ENCODE data around the gene RAPGEF6. TPM values are rescaled to one million over a fixed set of nuclear protein-coding genes. Genes with fewer than 3 reads are reported as not detected.

Gene RAPGEF6
- total and polyA plus RNA-seq, 2 of the 4 experiments (the other 2 are of a cell fraction) = 5.8 to 18.8 TPM

DNA sequence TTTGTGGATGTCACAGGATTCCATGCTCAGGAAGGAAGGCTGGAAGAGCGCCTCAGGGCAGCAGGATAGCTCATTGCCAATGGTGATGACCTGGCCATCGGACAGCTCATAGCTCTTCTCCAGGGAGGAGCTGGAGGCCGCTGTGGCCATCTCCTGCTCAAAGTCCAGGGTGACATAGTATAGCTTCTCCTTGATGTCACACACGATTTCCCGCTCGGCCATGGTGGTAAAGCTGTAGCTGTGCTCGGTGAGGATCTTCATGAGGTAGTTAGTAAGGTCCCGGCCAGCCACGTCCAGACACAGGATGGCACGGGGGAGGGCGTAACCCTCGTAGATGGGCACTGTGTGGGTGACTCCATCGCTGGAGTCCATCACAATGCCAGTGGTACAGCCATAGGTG is 24.3 kb upstream of the RAPGEF6 start:
- H2AFZ ChIP-seq (replicated peaks; ENCODE audit: low read length, poor library complexity) = no peak overlapping the region
- no peak overlapping the region for H3K56ac ChIP-seq (ENCODE audit: extremely low read depth, insufficient read depth, low read length)
- H3K23ac ChIP-seq (ENCODE audit: low read depth, low read length) = no peak overlapping the region
- peaks cover 3% of the 10 kb centered on the region; the same call in 1 of the 2 replicates for H3K9me3 ChIP-seq (ENCODE audit: control insufficient read depth, insufficient read depth, low read length)
- peaks cover 31% of the 10 kb centered on the region for H3K36me3 ChIP-seq (ENCODE audit: control insufficient read depth, insufficient read depth, low read length)
- H2BK15ac ChIP-seq (ENCODE audit: low read depth, low read length) = no peak overlapping the region
- no peak overlapping the region for H3K14ac ChIP-seq (replicated peaks; ENCODE audit: low read depth, low read length)
- H3K18ac ChIP-seq (ENCODE audit: low read depth, low read length) = no peak overlapping the region
- no peak overlapping the region for H2BK5ac ChIP-seq (ENCODE audit: low read depth, low read length, poor library complexity, severe bottlenecking)
- DNase-seq = no peak
- H4K5ac ChIP-seq (ENCODE audit: low read depth, low read length) = no peak overlapping the region
- no peak overlapping the region for H3K4me2 ChIP-seq (ENCODE audit: low read depth, low read length)
- TF ChIP-seq RCOR1 (IDR thresholded peaks at IDR 0.05; ENCODE audit: insufficient replicate concordance, low read length) (no peak), CHD1 (IDR thresholded peaks at IDR 0.05; ENCODE audit: low read depth, low read length) (no peak), RFX5 (IDR thresholded peaks at IDR 0.05; ENCODE audit: low read depth, low read length) (no peak), MXI1 (IDR thresholded peaks at IDR 0.05; ENCODE audit: borderline replicate concordance, low read depth, low read length) (no peak), SMC3 (IDR thresholded peaks at IDR 0.05; ENCODE audit: low read depth, low read length) (no peak), RAD21 (IDR thresholded peaks at IDR 0.05; ENCODE audit: low read length) (no peak), BHLHE40 (IDR thresholded peaks at IDR 0.05; ENCODE audit: low read depth, low read length) (no peak), POLR2A (IDR thresholded peaks at IDR 0.05; ENCODE audit: low read depth, low read length) (no peak), MAZ (IDR thresholded peaks at IDR 0.05; ENCODE audit: borderline replicate concordance, low read depth, low read length) (no peak), CEBPB (IDR thresholded peaks at IDR 0.05; ENCODE audit: low read depth, low read length) (no peak), NFE2L2 (IDR thresholded peaks at IDR 0.05; ENCODE audit: low read depth, low read length) (no peak), FOS (IDR thresholded peaks at IDR 0.05; ENCODE audit: low read depth, low read length) (no peak)
- TF ChIP-seq, protein P1, sequence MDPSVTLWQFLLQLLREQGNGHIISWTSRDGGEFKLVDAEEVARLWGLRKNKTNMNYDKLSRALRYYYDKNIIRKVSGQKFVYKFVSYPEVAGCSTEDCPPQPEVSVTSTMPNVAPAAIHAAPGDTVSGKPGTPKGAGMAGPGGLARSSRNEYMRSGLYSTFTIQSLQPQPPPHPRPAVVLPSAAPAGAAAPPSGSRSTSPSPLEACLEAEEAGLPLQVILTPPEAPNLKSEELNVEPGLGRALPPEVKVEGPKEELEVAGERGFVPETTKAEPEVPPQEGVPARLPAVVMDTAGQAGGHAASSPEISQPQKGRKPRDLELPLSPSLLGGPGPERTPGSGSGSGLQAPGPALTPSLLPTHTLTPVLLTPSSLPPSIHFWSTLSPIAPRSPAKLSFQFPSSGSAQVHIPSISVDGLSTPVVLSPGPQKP (IDR thresholded peaks at IDR 0.05; ENCODE audit: borderline replicate concordance, low read depth, low read length) = no peak
- TF ChIP-seq, protein P2, sequence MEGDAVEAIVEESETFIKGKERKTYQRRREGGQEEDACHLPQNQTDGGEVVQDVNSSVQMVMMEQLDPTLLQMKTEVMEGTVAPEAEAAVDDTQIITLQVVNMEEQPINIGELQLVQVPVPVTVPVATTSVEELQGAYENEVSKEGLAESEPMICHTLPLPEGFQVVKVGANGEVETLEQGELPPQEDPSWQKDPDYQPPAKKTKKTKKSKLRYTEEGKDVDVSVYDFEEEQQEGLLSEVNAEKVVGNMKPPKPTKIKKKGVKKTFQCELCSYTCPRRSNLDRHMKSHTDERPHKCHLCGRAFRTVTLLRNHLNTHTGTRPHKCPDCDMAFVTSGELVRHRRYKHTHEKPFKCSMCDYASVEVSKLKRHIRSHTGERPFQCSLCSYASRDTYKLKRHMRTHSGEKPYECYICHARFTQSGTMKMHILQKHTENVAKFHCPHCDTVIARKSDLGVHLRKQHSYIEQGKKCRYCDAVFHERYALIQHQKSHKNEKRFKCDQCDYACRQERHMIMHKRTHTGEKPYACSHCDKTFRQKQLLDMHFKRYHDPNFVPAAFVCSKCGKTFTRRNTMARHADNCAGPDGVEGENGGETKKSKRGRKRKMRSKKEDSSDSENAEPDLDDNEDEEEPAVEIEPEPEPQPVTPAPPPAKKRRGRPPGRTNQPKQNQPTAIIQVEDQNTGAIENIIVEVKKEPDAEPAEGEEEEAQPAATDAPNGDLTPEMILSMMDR (conservative IDR thresholded peaks at IDR 0.05; ENCODE audit: low read depth, low read length) = no peak
- dilution Hi-C loops (cut with HindIII; ENCODE audit: low sequenced_read_pairs, unreplicated experiment) = no loop called here
- no peaks in the 10 kb centered on the region for H3K27me3 ChIP-seq (ENCODE audit: control insufficient read depth, insufficient read depth, low read length)
- no peak overlapping the region for H4K8ac ChIP-seq (ENCODE audit: low read depth in 2 of 2, low read length in 2 of 2)
- H3K4me1 ChIP-seq (ENCODE audit: control insufficient read depth, insufficient read depth, low read length) = no peaks in the 10 kb centered on the region; the same call in 1 of the 2 replicates
- no peaks in the 10 kb centered on the region for H4K20me1 ChIP-seq (ENCODE audit: insufficient read depth, low read length)
- H3K9me1 ChIP-seq (ENCODE audit: insufficient read depth, low read length) = peaks cover 3% of the 10 kb centered on the region; the same call in 1 of the 2 replicates
- H3K4ac ChIP-seq (ENCODE audit: low read depth, low read length) = no peak overlapping the region
- H3K27ac ChIP-seq (ENCODE audit: insufficient read depth, low read length) = no peak overlapping the region
- H2AK5ac ChIP-seq (ENCODE audit: low read depth, low read length) = no peak overlapping the region
- BruUV-seq (replicated peaks) = no TSS peak
- no peak overlapping the region for H4K91ac ChIP-seq (ENCODE audit: insufficient read depth, low read depth, low read length)
- no peak overlapping the region for H2BK120ac ChIP-seq (ENCODE audit: low read depth, low read length)
- H3K4me3 ChIP-seq (ENCODE audit: insufficient read depth, low read depth, low read length) = no peak overlapping the region
- ChIA-PET POLR2A (ENCODE audit: unreplicated experiment) (no interaction called here), CTCF (no interaction called here)
- ATAC-seq (ENCODE audit: low read depth) = no peak
- H3K79me1 ChIP-seq (ENCODE audit: low read depth in 1 of 2, low read length in 2 of 2) = peaks cover 15 to 47% of the 10 kb centered on the region in 2 experiments
- WGBS, 2 experiments (ENCODE audit: extremely low coverage in 2 of 2, insufficient read length in 1 of 2) = 100% methylated on average over 10 of the region's 13 CpGs; no CpG with 5 or more reads in 1 of the 2 experiments
- intact Hi-C loops (cut with micrococcal nuclease) = no loop called here
- H2BK20ac ChIP-seq (ENCODE audit: low read depth, low read length) = no peak overlapping the region
- H3K9ac ChIP-seq (ENCODE audit: low read depth, low read length) = no peak overlapping the region
- H2AK9ac ChIP-seq (replicated peaks; ENCODE audit: low read depth, low read length, poor library complexity) = no peak overlapping the region
- in situ Hi-C loops (cut with MboI; ENCODE audit: low sequenced_read_pairs) = no loop called here

Measured in IMR-90 (cell line).